ENCODE measurements around the gene NDUFA9. TPM values are rescaled to one million over a fixed set of nuclear protein-coding genes. Genes with fewer than 3 reads are reported as not detected.

Gene NDUFA9
- 107 to 121 TPM (median 112 TPM) in 5 replicates for total RNA-seq (2022; extraction: Qiagen RNA extraction; ENCODE audit: low read depth)

GRCh38 chr12:4648501-4649357 is at the start of gene NDUFA9, which contains the start of gene AKAP3:
NDUFA9 (plus strand) TSS chr12:4649114; CDS start chr12:4649127, 13 bp downstream.
AKAP3 (minus strand) TSS chr12:4649051; CDS start chr12:4638196, 10,855 bp downstream.

Other genes starting within 250 kb of the NDUFA9 start
- not detected in 5 replicates for gene FGF6, start 203.3 kb upstream of the NDUFA9 start, total RNA-seq (2022; extraction: Qiagen RNA extraction; ENCODE audit: low read depth)
- 14.8 to 25.1 TPM (median 20.7 TPM) in 5 replicates for gene RAD51AP1, start 110.2 kb upstream of the NDUFA9 start, total RNA-seq (2022; extraction: Qiagen RNA extraction; ENCODE audit: low read depth)
- gene DYRK4, start 86.9 kb upstream of the NDUFA9 start, total RNA-seq (2022; extraction: Qiagen RNA extraction; ENCODE audit: low read depth) = 41.1 to 50.5 TPM (median 45.4 TPM) in 5 replicates
- 0.07 to 0.27 TPM (median 0.17 TPM) in 4 of 5 replicates, not detected in the other for gene AKAP3, start 63 bp upstream of the NDUFA9 start, total RNA-seq (2022; extraction: Qiagen RNA extraction; ENCODE audit: low read depth)
- gene GALNT8, start 71.3 kb downstream of the NDUFA9 start, total RNA-seq (2022; extraction: Qiagen RNA extraction; ENCODE audit: low read depth) = not detected in 5 replicates